ENCODE data around the gene DCT. TPM values are rescaled to one million over a fixed set of nuclear protein-coding genes. Genes with fewer than 3 reads are reported as not detected.

Gene DCT
- total and polyA plus RNA-seq, 12 donors: 0.18 to 3.0 (median 0.75) TPM

- no peaks in the 10 kb centered on the region for H3K4me1 ChIP-seq (replicated peaks in 1 of 2)
- intact Hi-C loops (cut with DNase I): no loop called here
- TF ChIP-seq, protein P1, sequence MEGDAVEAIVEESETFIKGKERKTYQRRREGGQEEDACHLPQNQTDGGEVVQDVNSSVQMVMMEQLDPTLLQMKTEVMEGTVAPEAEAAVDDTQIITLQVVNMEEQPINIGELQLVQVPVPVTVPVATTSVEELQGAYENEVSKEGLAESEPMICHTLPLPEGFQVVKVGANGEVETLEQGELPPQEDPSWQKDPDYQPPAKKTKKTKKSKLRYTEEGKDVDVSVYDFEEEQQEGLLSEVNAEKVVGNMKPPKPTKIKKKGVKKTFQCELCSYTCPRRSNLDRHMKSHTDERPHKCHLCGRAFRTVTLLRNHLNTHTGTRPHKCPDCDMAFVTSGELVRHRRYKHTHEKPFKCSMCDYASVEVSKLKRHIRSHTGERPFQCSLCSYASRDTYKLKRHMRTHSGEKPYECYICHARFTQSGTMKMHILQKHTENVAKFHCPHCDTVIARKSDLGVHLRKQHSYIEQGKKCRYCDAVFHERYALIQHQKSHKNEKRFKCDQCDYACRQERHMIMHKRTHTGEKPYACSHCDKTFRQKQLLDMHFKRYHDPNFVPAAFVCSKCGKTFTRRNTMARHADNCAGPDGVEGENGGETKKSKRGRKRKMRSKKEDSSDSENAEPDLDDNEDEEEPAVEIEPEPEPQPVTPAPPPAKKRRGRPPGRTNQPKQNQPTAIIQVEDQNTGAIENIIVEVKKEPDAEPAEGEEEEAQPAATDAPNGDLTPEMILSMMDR (IDR thresholded peaks at IDR 0.05): no peak
- TF ChIP-seq POLR2A (IDR thresholded peaks at IDR 0.05): no peak
Measured at GRCh38 chr13:94487043-94487442, 7.6 kb upstream of the DCT start.

DNA sequence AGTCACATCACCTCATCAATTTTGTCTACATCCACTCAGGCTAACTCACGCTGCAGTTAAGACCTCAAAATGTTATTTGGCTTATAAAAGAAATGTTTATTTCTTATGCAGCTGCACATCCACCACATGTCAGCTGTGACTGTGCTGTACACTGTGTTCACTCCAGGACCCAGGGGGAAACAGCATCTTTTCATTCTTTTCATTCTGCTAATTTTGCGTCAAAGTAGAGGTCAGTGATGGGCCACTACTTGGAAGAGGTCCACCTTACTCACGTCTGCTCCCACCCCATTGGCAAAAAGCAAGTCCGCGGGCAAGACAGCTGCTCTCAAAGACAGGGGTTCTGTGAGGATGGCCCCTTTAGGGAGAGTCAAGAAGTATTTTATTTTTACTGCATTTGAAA, 4.5 kb upstream of the DCT start:
- no peak overlapping the region for H3K4me3 ChIP-seq
- whole genome bisulfite sequencing, 4 donors: 78 to 86% (median 84%) methylated on average over 4 to 5 of the region's 5 CpGs
- TF ChIP-seq, protein P1 (IDR thresholded peaks at IDR 0.05): no peak
- TF ChIP-seq POLR2A (IDR thresholded peaks at IDR 0.05): no peak
- no peaks in the 10 kb centered on the region for H3K27me3 ChIP-seq
- H3K27ac ChIP-seq: no peak overlapping the region
- intact Hi-C loops (cut with DNase I): no loop called here
- H3K36me3 ChIP-seq (replicated peaks in 1 of 2): no peaks in the 10 kb centered on the region
- no peak for DNase-seq
- no peaks in the 10 kb centered on the region for H3K9me3 ChIP-seq (replicated peaks in 1 of 3)
- no peaks in the 10 kb centered on the region for H3K4me1 ChIP-seq (replicated peaks in 1 of 2)

More at GRCh38 chr13:94487043-94487442, 7.6 kb upstream of the DCT start:
- WGBS, 4 donors: 81 to 84% (median 82%) methylated on average over 2 of the region's 2 CpGs
- Histone ChIP-seq H3K4me3 (no peak overlapping the region), H3K27ac (no peak overlapping the region), H3K9me3 (replicated peaks in 1 of 3) (no peaks in the 10 kb centered on the region), H3K27me3 (no peaks in the 10 kb centered on the region), H3K36me3 (replicated peaks in 1 of 2) (no peaks in the 10 kb centered on the region)
- no peak for DNase-seq

DNA sequence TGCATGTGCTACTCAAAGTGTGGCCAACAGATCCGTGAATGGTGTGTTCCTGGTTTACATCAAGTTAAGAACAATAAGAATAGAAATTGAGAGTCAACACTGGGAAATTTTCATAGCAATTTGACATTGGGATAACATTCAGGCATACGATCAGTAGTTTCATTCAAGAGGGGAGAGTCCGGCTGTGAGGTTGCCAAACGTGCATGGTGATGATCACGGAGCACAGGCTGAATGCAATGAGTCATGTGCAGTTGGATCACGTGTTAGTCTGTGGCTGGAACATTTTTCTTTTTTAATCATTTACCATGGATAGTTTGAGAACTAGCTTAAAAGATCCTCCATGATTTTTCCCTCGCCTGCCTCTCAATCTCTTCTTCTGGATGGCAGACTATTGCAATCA, 2.5 kb upstream of the DCT start:
- WGBS, 4 donors: 62 to 66% (median 63%) methylated on average over 7 of the region's 7 CpGs
- no peak for TF ChIP-seq POLR2A (IDR thresholded peaks at IDR 0.05)
- Histone ChIP-seq H3K36me3 (replicated peaks in 1 of 2) (no peaks in the 10 kb centered on the region), H3K4me3 (no peak overlapping the region), H3K27ac (no peak overlapping the region), H3K9me3 (replicated peaks in 1 of 3) (no peaks in the 10 kb centered on the region), H3K4me1 (replicated peaks in 1 of 2) (no peaks in the 10 kb centered on the region), H3K27me3 (no peaks in the 10 kb centered on the region)
- DNase-seq: peak in 3 of 7 donors; percentile 6 to 23 (median 23)
- intact Hi-C loops (cut with DNase I): no loop called here

DNA sequence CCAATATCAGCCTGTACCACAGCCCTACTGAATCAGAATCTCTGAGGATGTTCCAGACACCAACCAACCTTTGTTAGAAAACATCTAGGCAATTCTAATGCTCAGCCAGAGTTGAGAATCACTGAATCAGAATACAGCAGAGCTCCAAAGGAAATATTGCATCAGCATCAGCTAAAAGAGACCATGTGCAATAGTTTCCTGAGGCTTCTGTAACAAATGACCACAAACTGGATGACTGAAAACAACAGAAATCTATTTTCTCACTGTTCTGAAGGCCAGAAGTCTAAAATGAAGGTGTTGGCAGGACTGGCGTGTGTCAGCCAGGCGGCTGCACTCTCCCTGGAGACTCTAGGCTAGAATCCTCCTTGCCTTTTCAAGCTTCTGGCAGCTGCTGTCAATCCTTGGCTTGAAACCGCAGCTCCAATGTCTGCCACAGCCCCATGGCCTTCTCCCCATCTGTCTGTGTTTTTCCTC, 1.2 kb upstream of the DCT start:
- Histone ChIP-seq H3K4me1 (replicated peaks in 1 of 2) (no peaks in the 10 kb centered on the region), H3K27ac (no peak overlapping the region), H3K4me3 (no peak overlapping the region), H3K36me3 (replicated peaks in 1 of 2) (no peaks in the 10 kb centered on the region), H3K9me3 (replicated peaks in 1 of 3) (no peaks in the 10 kb centered on the region), H3K27me3 (no peaks in the 10 kb centered on the region)
- TF ChIP-seq, protein P1 (IDR thresholded peaks at IDR 0.05): no peak
- TF ChIP-seq POLR2A (IDR thresholded peaks at IDR 0.05): no peak
- no peak for DNase-seq
- intact Hi-C loops (cut with DNase I): no loop called here
- 70 to 80% (median 73%) methylated on average over 3 of the region's 3 CpGs for WGBS, 4 donors

DNA sequence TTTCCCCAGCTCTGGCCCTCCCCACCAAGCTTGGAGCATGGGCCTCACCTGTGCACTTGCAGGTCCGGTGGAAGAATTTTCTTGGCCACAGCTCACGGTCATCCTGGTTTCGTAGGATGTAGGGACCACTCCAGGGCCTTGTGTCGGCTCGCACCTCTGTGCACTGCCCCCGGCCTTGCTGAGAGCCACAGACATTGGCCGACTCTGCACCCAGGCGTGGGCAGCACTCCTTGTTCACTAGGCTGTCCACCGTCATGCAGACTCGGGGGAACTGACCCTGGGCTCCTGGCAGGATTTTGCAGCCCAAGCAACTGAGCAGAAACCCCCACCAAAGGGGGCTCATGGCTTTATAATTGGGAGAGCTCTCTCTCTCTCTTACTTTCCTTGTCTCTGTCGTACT, 569 bp downstream of the DCT start:
- TF ChIP-seq, protein P1 (IDR thresholded peaks at IDR 0.05): no peak
- no peak for DNase-seq
- no peaks in the 10 kb centered on the region for H3K36me3 ChIP-seq (replicated peaks in 1 of 2)
- H3K4me1 ChIP-seq (replicated peaks in 1 of 2): no peaks in the 10 kb centered on the region
- intact Hi-C loops (cut with DNase I): no loop called here
- H3K4me3 ChIP-seq: no peak overlapping the region
- H3K9me3 ChIP-seq (replicated peaks in 1 of 3): no peaks in the 10 kb centered on the region
- no peak overlapping the region for H3K27ac ChIP-seq
- no peaks in the 10 kb centered on the region for H3K27me3 ChIP-seq
- WGBS, 4 donors: 83 to 88% (median 85%) methylated on average over 8 to 11 of the region's 11 CpGs

Measured in adrenal gland (tissue), 12 donors.